GM21515 (cell line): ENCODE measurements around the gene SLC24A4.

Experiments
- ATAC-seq: cut with Tn5 transposase; IDR thresholded peaks from one replicate; pipeline ENCODE4 v1.9.1; 2021; ENCODE audit not compliant: unreplicated experiment

The SLC24A4 gene

GRCh38 chr14:92539419-92539818 is 216.5 kb downstream of the SLC24A4 start:
- ATAC-seq, result no peak

GRCh38 chr14:92539875-92540274 is 216.9 kb downstream of the SLC24A4 start:
- ATAC-seq, result no peak

- ATAC-seq, result no peak
These were observed 217.6 kb downstream of the SLC24A4 start for GRCh38 chr14:92540472-92541048.

GRCh38 chr14:92542766-92543554 is 220.0 kb downstream of the SLC24A4 start:
- no peak for ATAC-seq

- no peak for ATAC-seq
These were observed 221.2 kb downstream of the SLC24A4 start for GRCh38 chr14:92544051-92544720.

GRCh38 chr14:92546347-92547053 is 223.5 kb downstream of the SLC24A4 start:
- no peak for ATAC-seq

GRCh38 chr14:92549105-92549858 is 226.3 kb downstream of the SLC24A4 start:
- ATAC-seq, result no peak

- ATAC-seq, result no peak
These were observed 226.9 kb downstream of the SLC24A4 start for GRCh38 chr14:92549859-92550230.
